Activated T-cell treated with anti-CD3 and anti-CD28 coated beads for 4 hours (primary cell): ENCODE results near the gene ZFYVE21.

Experiments
- DNase-seq: peaks from one replicate; pipeline ENCODE4 v3.0.0-alpha.2; 2020

Gene ZFYVE21

DNA sequence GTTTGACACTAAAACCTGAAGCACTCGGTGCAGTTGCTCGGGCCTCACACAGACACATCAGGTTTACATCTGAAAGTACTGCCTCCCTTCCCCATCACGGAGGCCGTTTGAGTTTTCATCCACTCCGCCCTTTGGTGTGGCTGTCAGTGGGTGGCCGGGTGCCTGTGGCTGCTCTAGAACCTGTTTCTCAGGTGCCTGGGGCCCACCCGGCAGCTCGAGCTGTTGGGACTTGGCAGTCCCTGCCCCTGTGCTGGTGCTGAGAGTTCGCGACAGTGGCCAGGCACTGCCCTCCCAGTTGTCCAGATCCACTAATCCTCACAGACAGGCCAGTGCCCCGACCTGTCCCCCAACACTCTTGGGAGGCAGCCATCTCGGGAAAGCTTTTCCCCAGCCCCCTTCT, 22.7 kb upstream of the ZFYVE21 start:
- no peak for DNase-seq

DNA sequence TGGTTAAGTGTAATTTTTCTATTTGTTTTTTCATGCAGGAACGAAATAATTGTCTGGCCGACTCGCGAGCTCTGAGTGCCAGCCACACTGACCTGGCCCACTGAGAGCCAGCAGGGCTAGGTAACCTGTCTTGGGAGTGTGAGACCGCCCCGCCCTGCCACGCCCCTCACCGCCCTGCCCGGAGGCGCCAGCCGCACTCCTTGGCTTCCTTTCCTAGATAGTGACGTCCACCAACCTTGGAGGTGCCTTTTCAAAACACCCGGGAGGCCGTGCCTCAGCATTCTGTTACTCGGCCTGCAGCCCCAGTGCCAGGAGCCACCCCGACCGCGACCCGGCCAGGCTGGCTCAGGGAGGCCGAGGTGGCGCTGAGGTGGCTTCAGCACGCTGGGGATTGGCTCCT, 22.1 kb upstream of the ZFYVE21 start:
- no peak for DNase-seq

DNA sequence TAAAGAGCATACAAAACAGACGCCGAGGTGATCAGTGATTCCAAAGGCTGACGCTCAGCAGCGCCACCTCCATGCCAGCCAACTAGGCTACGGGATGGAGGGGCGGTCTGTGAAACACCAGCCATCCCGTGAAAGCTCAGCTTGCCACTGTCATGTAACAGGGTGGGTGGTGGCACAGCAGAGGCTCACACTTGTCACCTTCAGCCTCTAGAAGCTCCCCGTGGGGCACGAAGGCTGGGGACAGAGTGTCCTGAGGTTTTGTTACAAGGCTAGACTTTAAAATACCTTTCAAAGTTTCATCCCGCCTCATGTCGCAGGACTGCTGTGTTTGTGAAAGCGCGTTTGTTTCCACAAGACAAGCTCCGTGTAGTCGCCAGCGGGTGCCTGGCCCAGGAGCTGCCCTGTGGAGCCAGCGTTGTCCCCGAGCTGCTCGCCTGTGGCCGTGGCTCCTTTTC, 21.0 kb upstream of the ZFYVE21 start:
- no peak for DNase-seq

- DNase-seq: no peak
Observed at GRCh38 chr14:103695296-103696069, 20.1 kb upstream of the ZFYVE21 start.

DNA sequence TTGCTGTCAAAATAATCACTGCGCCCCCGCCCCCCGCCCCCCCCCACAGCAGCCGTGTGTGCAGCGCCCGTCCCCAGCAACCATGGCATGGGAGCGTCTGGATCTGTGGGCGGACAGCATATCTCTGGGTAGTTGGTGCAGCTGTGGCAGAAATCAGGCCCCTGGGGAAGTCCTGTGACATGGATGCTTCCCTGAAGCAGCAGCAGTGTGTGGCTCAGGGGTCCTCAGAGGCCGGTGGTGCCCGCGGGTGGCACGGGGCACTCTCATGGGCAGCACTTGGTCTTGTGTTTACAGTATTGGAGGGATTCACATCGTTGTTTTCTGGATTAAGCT, 19.6 kb upstream of the ZFYVE21 start:
- DNase-seq: no peak

DNA sequence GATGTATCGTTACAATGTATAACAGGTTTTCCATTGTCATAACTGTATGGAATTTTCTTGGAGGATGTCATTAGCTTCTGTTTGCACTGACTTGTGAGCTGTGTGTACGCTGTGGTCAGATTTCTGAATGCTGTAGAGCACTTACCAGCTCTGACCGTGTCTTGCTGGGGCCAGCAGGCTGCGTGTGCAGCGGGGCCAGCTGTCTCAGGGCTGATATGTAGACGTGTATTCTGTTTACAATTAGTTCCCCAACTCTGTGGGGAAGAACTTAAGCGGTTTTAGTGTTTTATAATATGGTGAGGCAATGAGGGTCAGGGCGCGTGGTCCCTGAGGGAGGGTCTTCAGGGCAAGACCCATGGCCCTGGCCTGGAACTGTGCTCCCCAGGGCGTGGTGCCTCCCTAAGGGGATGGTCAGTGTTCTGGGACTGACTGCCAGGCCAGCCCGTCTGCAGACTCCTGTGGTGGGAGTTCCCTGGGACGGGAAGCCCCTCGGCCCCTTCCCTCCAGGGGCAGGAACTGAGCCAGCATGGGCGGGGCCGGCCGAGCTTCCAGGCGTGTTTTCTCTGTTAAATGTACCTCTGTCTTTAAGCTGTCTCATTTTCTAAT, 19.0 kb upstream of the ZFYVE21 start:
- no peak for DNase-seq

DNA sequence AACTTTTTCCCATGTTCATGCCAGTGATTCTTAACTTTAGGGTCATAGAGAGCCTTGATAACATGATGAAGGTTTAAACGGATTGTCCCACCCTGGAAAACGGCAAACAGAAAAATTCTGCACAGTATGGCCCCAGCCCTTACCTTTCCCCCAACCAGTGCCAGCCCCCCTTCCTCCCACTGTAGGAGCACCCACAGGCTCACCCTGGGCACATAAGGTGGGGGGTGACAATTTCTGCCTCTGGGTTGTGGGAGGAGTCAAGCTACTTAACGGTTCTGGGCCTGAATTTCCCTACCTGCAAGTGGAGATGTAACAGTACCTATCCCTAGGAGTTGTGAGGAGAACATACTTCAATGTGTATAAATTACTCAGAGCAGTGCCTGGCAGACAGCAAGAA, 18.4 kb upstream of the ZFYVE21 start:
- DNase-seq: no peak

DNA sequence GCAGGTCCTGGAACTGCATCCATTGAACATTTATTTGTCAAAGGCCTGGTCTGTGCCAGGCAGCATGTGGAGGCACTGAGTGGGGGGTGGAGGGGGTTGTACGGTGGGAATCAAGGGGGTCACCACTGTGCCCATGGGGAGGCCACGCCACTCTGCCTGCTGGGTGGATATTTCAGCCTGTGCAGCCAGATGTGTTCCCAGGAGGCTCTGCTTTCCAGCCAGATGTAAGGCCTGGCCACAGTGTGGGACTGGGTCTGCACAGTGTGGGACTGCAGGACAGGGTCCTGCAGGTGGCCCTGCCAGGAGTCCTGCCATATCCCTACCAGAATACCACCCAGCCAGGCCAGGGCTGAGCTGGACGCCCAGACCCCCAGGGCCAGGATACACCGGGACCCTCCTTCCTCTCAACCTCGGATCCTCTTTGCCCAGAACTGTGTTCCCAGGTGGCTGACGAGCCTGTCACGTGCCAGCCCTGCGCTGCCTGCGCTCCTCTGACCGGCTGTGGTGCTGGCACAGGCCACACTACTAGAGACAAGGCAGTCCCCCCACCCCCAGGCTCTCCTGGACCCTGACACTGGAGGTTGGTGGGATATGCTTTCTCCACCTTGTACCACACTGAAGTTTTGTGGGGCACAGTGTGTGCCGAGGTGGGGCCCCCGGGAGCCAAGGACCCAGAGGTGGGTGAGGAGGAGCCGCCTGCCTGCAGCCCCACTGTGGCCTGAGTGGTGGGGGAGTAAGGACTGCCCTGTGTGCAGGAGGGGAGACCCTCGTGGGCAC, 17.8 kb upstream of the ZFYVE21 start:
- no peak for DNase-seq

DNA sequence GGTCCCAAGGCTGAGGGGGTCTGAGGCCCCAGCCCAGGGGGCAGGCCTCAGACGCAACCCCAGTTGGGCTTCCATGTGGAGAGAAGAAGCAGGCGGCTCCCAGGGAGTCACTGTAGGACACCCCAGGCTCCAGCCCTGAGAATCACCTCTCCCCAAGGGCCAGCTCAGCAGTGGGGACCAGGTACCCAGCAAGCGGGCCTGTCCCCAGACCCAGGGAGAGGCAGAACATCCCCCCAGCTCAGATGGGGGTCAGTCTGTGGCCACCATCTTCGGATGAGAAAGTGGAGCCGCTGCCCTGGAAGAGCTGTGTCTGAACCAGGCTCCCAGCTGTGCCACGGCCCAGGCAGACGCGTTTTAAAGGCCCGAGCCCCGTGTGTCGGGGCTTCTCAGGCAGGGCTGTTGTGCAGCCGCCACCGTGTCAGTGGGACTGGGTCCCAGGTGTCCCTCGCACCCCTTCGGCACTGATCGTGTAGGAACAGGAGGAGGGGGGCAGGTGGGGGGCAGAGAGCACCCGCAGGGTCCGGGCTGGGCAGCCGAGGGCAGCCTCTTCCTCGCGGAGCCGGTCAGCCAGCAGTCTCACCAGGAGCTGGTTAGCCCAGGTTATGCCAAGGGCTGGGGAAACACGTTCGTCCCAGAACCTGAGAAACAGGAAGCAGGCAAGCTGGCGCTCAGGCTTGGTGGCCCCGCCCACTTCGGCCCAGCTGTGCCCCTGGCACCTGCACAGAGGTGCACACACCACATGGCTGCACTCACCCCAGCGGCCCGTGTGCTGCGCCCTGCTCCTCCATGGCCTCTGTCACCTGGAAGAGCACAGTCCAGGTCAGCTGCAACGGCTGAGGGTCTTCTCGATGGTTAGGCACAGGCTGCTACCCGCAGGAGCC, 17.0 kb upstream of the ZFYVE21 start:
- DNase-seq: no peak

DNA sequence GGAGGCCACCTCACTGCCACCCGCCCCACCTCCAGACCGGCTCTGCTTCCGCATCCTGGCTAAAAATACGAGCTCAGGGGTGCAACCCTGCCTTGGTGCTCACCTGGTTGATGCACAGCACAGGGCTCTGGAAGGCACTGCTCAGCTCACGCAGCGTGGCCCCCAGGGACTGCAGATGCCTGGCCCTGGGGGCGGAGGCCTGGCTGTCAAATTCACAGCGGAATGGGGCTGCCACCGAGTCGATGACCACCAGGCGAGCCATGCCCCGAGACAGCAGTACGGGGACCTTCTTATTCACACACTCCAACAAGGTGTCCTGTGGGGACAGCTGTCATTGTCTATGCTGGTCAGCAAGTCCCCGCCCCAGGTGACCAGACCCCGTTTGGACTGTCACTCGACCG, 16.3 kb upstream of the ZFYVE21 start:
- no peak for DNase-seq

- no peak for DNase-seq
Observed at GRCh38 chr14:103699901-103700752, 15.5 kb upstream of the ZFYVE21 start.

DNA sequence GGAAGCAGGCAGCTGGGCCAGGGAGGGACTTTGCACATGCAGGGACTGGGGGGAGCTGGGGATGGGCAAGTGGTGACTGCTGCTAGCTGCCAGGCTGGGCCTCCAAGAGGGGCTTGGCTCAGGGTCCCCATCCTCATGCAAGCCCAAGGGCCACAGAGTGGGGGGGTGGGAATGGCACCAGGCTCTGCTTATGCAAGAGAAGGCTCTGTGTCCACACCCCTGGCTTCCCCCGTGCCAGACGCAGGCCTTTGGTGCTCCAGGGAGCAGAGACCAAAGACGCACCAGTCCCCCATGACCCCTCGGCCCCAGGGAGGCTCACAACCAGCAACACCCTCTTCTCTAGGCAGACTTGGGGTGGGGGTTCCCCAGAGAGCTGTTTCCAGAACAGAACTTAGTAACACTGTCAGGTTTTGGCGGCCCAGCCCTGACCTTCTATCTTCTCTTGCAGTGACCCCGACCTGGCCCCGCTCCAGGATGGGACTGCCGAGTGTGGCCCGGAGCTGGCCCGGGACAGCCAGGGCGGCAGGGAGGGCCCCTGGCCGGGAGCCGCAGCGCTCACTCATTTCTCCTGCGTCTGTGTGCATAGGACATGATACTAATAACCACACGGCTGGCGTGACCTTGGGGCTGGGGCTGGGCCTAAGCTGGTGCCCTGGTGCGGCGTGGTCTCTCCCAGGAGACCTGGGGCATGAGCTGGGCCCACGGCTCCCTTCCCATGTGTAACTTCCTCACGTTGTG, 14.7 kb upstream of the ZFYVE21 start:
- no peak for DNase-seq

GRCh38 chr14:103702095-103702494, 13.5 kb upstream of the ZFYVE21 start:
- no peak for DNase-seq

DNA sequence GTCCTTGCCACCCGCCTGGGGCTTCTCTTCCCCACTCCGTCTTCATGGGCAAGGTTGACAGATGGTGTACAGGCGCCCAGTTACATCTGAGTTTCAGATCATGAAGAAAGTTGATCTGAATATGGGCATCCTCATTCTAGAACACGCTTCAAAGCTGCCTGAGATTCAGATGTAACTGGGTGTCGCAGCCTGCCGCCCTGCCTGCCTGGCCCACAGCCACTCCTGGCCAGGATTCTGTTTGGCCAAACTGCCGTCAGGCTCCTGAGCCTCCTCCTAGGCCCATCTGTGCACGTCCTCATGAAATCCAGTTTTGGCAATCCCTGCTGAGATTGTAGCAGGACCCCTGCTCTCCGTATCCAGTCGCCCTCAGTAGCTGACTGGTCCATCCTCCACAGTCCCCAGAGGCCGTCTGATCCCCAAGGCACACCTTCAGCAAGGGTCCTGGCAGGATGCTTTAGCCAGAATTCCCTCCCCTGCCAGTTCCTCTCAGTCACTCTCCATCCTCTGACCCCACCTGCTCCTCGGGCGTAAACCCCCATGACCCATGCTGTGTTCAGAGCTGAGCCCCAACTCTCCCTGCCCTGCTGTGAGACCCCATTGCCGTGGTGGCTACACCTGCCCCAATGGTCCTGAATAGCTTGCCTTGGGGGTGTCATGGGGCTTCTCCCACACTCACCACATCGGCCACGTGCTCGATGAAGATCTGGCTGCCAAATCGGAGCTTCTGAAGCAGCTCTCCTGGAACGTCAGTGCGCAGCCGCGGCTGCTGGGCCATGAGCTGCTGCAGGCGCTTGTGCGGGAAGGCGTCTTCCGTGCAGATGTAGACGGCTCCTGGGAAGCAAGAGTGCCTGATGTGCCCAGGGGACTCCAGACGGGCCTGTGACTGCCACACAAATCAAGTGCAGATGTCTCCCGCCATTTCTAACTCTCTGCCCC, 12.8 kb upstream of the ZFYVE21 start:
- no peak for DNase-seq

DNA sequence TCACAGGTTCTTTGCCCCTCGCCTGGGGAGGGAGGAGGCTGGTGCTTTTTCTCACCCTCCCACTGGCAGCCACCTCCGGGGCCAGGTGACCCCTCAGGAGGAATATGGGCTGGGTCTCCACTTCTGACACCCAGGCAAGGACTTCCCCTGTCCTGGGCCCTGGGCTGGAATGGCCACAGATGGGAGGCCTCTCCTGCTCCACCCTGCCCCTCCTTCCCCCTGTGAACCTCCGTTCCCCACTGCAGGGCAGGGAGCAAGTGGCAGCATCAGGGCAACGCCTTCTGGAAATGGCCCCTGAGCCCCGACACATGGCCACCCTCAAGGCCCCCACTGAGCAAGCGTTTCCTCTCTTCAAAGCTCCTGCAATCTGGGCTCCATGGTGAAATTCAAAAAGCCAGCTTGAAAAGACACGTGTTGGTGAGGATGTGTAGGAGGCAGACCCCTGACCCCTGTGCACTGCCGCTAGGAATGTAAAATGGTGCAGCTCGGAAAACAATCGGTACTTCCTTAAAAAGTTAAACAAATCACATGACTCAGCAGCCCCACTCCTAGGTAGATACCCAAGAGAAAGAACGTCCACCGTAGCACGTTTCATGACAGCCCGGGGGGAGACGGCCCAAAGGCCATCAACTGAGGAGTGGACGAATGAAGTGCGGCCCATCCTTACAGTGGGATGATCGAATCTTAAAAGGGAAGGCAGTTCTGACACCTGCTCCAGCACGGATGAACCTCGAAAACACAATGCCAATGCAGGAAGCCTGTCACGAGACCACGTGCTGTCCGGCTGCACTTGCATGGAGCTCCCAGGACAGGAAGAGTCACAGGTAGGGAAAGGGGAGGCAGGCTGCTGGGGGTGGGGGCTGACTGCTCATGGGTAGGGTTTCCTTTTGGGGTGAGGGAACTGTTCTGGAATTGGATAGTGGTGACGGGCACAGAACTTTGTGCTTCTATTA, 11.9 kb upstream of the ZFYVE21 start:
- DNase-seq: no peak

DNA sequence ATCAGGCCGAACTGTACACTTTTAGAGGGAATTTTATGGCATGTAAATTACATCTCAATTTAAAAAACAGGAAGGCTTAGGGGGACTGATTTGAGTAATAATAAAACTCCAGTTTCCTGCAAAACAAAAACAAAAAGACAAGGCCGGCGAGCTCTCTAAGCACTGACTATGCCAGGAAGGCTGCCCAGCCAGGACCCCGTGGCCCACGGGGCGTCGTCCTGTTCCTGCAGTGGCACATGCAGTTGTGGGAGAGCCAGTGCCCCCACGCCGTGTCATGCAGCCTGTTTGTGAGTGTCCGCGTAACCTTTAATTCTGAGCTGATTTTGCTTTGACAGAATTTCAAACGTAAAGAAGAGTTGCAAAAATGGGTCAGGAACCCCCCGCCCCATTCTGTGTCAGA, 10.9 kb upstream of the ZFYVE21 start:
- no peak for DNase-seq

DNA sequence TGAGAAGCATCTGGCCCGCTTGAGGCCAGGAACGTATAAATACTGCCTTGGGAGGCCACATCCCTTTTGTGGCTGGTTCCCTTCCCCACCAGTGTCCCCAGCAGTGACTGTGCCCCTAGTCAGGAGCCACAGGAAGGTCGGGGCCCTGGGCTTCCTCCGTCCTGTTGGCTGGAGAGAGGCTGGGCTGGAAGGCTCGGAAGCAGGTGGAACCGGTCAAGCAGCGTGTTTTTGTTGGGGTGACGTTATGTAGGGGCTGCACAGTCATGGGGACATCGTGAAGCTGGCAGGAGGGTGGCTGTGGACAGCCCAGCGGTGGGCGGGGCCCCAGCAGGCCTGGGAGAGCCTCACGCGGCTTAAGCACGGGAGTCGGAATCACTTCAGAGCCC, 10.5 kb upstream of the ZFYVE21 start:
- no peak for DNase-seq

DNA sequence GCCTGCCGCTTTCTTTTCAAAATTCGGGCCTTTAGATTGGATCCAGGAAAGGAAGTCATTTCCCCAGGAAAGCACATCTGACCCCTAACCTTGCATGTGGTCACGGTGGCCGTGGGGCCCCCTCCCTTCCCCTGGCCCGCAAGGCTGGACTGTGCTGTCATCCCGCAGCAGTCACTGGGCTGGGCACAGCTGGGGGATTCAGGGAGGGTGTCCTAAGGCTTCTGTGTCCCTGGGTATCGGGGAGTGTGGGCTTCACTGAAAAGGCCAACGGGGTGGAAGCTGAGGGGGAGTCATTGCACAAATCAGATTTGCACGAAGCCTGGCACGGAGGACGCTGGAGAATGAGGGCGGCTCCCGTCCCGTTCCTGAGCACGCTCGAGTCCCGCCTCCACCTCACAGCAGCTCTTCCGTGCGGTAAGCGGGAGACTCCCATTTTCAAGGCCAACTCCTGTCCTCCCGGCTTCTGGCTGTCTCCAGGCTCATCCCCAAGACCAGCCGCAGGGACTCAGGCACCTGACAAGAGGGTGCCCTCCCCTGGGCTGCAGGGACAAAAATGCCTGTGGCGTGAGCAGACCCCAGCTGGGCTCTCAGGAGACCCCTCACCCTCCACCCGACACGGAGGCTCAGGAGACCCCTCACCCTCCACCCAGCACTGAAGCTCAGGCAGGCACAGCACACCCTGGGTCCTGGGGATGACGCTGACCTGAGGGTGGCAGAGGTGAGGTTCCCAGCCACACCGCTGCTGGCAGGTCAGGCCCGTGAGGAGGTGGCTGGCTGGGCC, 9.9 kb upstream of the ZFYVE21 start:
- no peak for DNase-seq
